ENCODE measurements around the gene PIH1D1.
"Not testable (repeated sequence)": the region's sequence is repeated elsewhere in the genome, so short reads cannot be mapped to it uniquely, and the experiment has no call there.

PIH1D1 gene

DNA sequence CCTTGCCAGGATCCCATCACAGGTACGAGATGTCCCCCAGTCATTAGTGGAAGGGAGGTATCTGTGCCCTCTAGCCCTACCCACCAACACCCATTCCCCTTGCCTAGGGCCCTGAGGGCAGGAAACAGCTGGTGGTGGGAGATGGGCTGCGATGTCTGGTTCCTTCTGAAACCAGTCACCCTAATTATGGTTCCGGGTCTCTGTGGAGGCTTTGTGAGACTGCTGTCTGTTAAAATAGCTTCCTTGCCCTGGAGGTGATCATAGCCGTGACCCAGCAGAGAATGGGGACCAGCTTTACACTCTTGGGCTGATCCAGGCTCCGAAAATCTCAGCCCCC lies 6.9 kb upstream of the PIH1D1 start:
- FAIRE-seq, result peak; percentile 55
- TF ChIP-seq PAX5 (IDR thresholded peaks at IDR 0.05; ENCODE audit: insufficient read depth, low read length, severe bottlenecking) (no peak), TAF1 (IDR thresholded peaks at IDR 0.05; ENCODE audit: low read depth, low read length) (no peak), POLR2A (IDR thresholded peaks at IDR 0.05; ENCODE audit: low read depth, low read length) (no peak), POU2F2 (IDR thresholded peaks at IDR 0.05; ENCODE audit: low read depth, low read length) (no peak), SPI1 (IDR thresholded peaks at IDR 0.05; ENCODE audit: low read depth, low read length) (no peak), POLR2AphosphoS5 (IDR thresholded peaks at IDR 0.05; ENCODE audit: low read depth, low read length) (no peak)
- no peak for DNase-seq (ENCODE audit: insufficient read length, low spot score)

DNA sequence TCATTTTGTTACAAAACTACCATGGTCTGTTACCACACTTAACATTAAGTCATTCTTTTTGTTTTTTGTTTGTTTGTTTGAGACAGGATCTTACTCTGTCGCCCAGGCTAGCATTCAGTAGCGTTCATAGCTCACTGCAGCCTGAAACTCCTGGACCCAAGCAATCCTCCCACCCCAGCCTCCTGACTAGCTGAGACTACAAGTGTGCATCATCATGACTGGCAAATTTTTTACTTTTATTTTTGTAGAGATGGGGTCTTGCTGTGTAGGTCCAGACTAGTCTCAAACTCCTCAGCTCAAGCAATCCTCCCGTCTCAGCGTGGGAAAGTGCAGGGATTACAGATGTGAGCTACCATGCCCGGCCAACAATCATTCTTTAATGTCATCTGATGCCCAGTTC lies 4.7 kb upstream of the PIH1D1 start:
- FAIRE-seq (no peak), DNase-seq (ENCODE audit: insufficient read length, low spot score) (no peak)
- TF ChIP-seq PAX5 (IDR thresholded peaks at IDR 0.05; ENCODE audit: insufficient read depth, low read length, severe bottlenecking) (no peak), POLR2AphosphoS5 (IDR thresholded peaks at IDR 0.05; ENCODE audit: low read depth, low read length) (no peak), POLR2A (IDR thresholded peaks at IDR 0.05; ENCODE audit: low read depth, low read length) (no peak), SPI1 (IDR thresholded peaks at IDR 0.05; ENCODE audit: low read depth, low read length) (no peak), TAF1 (IDR thresholded peaks at IDR 0.05; ENCODE audit: low read depth, low read length) (no peak), POU2F2 (IDR thresholded peaks at IDR 0.05; ENCODE audit: low read depth, low read length) (no peak)

DNA sequence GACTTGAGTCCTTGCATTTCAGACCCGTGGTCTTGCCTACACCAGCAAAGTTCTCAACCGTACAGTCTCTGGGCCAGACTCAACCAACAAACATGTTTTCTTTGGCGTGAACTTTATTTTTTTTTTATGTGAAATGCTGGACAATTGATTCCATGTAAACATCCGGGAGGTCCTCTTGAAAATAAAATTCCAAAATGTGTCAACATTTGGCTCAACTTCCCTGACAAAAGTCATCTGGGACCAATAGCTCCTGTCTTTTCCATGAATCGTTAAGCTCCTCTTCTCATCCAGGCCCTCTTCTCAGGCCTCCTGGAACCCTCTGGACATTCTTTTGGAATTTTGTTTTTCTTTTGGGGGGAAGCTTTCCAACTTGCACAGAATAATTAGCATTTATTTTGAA lies 4.2 kb upstream of the PIH1D1 start:
- TF ChIP-seq POU2F2 (IDR thresholded peaks at IDR 0.05; ENCODE audit: low read depth, low read length), result no peak
- TF ChIP-seq POLR2AphosphoS5 (IDR thresholded peaks at IDR 0.05; ENCODE audit: low read depth, low read length), result no peak
- DNase-seq (ENCODE audit: insufficient read length, low spot score) (no peak), FAIRE-seq (no peak)

DNA sequence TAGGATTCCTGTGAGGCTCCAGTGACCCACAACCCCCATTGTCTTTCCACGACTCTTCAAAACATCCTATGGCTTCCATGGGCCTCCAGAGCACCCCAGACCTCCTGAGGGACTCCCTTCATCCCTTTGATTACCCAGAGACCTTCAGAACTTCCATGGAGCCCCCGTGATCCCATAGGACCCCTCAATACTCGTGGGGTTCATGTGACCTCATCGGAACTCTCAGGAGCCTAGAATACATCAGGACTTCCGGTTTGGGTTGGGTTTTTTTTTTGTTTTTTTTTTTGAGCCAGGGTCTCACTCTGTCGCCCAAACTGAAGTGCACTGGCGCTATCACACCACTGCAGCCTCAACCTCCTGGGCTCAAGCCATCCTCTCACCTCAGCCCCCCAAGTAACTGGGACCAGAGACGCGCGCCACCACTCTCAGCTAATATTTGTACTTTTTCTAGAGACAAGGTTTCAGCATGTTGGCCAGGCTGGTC lies 2.2 kb upstream of the PIH1D1 start:
- no peak for FAIRE-seq
- TF ChIP-seq POLR2A (IDR thresholded peaks at IDR 0.05; ENCODE audit: low read depth, low read length) (no peak), POU2F2 (IDR thresholded peaks at IDR 0.05; ENCODE audit: low read depth, low read length) (no peak), TAF1 (IDR thresholded peaks at IDR 0.05; ENCODE audit: low read depth, low read length) (no peak), SPI1 (IDR thresholded peaks at IDR 0.05; ENCODE audit: low read depth, low read length) (no peak), PAX5 (IDR thresholded peaks at IDR 0.05; ENCODE audit: insufficient read depth, low read length, severe bottlenecking) (no peak)
- no peak for DNase-seq (ENCODE audit: insufficient read length, low spot score)

DNA sequence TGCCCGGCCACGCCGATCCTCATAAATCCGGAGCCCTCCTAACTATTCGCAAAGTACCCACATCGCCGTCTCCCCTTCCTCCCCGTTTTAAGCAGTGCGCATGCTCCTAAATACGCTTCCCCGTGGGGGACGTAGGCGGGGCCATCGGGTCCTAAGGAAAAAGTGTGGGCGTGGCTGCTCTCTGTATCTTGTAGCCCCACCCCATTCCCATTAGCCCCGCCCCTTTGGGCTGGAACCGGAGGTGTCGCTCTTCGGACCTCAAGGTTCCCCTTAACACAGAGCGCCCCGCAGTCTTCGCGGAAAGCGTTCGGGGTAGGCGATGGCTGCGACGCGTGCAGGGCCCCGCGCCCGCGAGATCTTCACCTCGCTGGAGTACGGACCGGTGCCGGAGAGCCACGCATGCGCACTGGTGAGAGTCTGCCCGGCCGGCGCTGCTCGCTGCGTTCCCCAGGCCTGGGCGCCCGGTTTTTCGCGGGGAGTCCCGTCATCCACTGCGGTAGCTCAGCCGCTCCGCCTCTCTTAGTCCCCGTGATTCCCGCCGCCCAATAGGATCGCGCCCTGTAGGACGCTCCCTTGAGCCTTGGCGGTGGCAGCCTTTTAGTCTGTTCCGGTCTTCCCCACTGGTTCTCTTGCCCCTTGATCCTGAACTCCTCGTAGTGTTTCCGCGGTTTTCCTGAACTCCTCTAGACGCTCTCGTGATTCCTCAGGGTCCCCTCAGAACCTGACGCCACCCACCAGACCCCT lies 1.6 kb upstream of the PIH1D1 start, which contains the start of gene ALDH16A1:
Gene ALDH16A1, plus strand, starts transcription at position 213 of the 744 bp plus-strand sequence. Its CDS starts 107 bp downstream, at position 320.
- FAIRE-seq (peak; percentile 94), DNase-seq (ENCODE audit: insufficient read length, low spot score) (peak; percentile 91)
- TF ChIP-seq PAX5 (IDR thresholded peaks at IDR 0.05; ENCODE audit: insufficient read depth, low read length, severe bottlenecking) (no peak), TAF1 (IDR thresholded peaks at IDR 0.05; ENCODE audit: low read depth, low read length) (peak; percentile 93), POLR2A (IDR thresholded peaks at IDR 0.05; ENCODE audit: low read depth, low read length) (peak; percentile 96), POLR2AphosphoS5 (IDR thresholded peaks at IDR 0.05; ENCODE audit: low read depth, low read length) (peak; percentile 96), POU2F2 (IDR thresholded peaks at IDR 0.05; ENCODE audit: low read depth, low read length) (peak; percentile 84; the same call in 1 of the 2 replicates), SPI1 (IDR thresholded peaks at IDR 0.05; ENCODE audit: low read depth, low read length) (no peak)

DNA sequence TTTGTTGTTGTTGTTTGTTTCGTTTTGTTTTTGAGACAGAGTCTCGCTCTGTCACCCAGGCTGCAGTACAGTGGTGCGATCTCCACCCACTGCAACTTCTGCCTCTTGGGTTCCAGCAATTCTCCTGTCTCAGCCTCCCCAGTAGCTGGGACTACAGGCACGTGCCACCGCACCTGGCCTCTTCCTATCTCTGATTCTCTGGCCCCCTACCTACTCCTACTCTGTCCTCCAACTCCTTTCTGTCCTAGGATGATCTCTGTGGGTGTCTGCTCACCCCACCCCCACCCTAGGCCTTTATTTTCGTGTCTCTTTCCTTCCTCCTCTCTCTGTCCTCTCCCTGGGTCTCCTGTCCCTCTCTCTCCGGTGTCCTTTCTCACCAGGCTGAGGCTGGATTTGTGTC lies 1.2 kb downstream of the PIH1D1 start:
- FAIRE-seq (no peak), DNase-seq (ENCODE audit: insufficient read length, low spot score) (no peak)
- no peak for TF ChIP-seq PAX5 (IDR thresholded peaks at IDR 0.05; ENCODE audit: insufficient read depth, low read length, severe bottlenecking)
- no peak for TF ChIP-seq POLR2AphosphoS5 (IDR thresholded peaks at IDR 0.05; ENCODE audit: low read depth, low read length)
- no peak for TF ChIP-seq TAF1 (IDR thresholded peaks at IDR 0.05; ENCODE audit: low read depth, low read length)
- no peak for TF ChIP-seq POU2F2 (IDR thresholded peaks at IDR 0.05; ENCODE audit: low read depth, low read length)
- TF ChIP-seq SPI1 (IDR thresholded peaks at IDR 0.05; ENCODE audit: low read depth, low read length), result no peak
- TF ChIP-seq POLR2A (IDR thresholded peaks at IDR 0.05; ENCODE audit: low read depth, low read length), result no peak

DNA sequence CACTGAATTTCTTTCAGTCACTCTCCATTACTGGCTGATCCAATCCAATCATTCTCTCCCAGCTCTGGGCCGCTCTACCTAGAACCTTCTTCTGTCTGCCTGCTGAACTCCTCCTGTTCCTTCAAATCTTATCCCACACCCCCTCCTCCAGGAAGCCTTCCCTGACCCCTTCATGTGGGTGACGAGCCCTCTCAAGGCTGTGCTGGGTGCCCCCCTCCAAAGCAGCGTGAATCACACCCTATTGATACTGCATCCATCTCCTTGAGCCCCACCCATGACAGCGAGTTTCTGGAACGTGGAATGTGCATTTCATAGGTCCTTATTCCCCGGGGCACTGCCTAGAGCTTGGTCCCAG lies 3.2 kb downstream of the PIH1D1 start:
- no peak for DNase-seq (ENCODE audit: insufficient read length, low spot score)
- TF ChIP-seq TAF1 (IDR thresholded peaks at IDR 0.05; ENCODE audit: low read depth, low read length) (no peak), POLR2A (IDR thresholded peaks at IDR 0.05; ENCODE audit: low read depth, low read length) (no peak), POU2F2 (IDR thresholded peaks at IDR 0.05; ENCODE audit: low read depth, low read length) (no peak), POLR2AphosphoS5 (IDR thresholded peaks at IDR 0.05; ENCODE audit: low read depth, low read length) (no peak)
- FAIRE-seq, result no peak

DNA sequence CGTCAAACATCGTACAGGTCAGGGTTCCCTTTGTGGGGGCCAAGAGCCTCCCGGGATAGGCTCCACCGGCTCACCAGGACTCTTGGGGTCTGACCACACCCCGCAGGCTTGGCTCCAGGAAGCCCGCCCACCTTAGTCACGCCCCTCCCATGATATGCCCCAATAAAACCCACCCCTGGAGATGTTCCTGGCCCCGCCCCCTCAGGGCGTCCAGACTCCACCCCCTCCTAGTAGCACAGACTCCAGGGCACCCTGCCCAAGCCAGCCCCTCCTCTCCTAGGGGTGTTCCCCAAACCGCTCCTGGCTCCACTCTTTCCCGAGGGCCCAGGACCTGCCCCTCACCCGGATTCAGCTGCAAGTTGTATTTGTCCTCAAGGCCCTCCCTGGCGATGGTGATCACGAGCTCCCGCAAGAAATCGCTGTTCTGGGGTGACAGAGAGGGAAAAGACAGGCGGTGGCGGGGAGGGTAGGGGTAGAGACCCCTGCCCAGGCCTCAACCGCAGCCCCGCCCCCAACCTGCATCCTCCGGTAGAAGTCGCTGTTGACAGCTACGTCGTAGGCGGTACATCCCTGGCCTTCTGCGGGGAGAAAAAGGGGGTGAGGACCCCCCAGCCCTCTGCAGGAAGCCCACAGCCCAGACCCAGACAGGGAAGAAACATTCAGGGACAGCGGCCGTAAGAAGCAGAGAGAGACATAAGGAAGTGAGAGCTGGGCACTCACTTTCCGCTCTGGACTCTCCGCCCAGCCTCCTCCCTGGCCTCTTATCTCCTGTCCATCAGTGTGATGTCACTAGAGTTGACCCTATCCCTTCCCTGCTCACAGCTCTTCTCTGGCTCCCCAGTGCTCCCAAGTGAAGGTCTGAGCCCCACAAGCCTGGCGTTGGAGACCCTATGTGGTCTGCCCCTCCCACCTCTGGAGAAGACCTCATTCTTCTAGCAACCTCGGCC lies 3.9 kb downstream of the PIH1D1 start:
- TF ChIP-seq POLR2AphosphoS5 (IDR thresholded peaks at IDR 0.05; ENCODE audit: low read depth, low read length), result no peak
- no peak for TF ChIP-seq TAF1 (IDR thresholded peaks at IDR 0.05; ENCODE audit: low read depth, low read length)
- no peak for TF ChIP-seq PAX5 (IDR thresholded peaks at IDR 0.05; ENCODE audit: insufficient read depth, low read length, severe bottlenecking)
- no peak for TF ChIP-seq POU2F2 (IDR thresholded peaks at IDR 0.05; ENCODE audit: low read depth, low read length)
- TF ChIP-seq POLR2A (IDR thresholded peaks at IDR 0.05; ENCODE audit: low read depth, low read length), result no peak
- TF ChIP-seq SPI1 (IDR thresholded peaks at IDR 0.05; ENCODE audit: low read depth, low read length), result no peak
- DNase-seq (ENCODE audit: insufficient read length, low spot score) (no peak), FAIRE-seq (no peak)

DNA sequence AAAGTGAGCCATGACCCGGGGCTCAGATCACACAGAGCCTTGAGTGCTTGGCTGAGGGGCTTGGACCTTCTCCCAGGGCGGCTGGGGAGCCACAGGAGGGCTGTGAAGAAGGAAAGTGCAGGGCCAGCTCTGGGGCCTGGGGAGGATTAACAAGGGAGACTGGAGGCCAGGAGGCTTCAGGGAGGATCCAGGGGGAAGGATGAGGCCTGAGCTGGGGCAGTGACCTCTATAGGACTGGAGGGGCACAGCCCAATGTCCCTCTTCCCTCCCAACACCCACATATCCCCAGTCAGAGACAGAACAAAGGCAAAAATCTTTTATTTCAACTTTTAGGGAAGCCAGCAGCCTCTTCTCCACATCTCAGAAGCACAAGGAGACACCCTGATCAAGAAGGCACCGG lies 5.6 kb downstream of the PIH1D1 start:
- TF ChIP-seq POLR2AphosphoS5 (IDR thresholded peaks at IDR 0.05; ENCODE audit: low read depth, low read length) (no peak), POLR2A (IDR thresholded peaks at IDR 0.05; ENCODE audit: low read depth, low read length) (no peak), TAF1 (IDR thresholded peaks at IDR 0.05; ENCODE audit: low read depth, low read length) (no peak), SPI1 (IDR thresholded peaks at IDR 0.05; ENCODE audit: low read depth, low read length) (no peak), POU2F2 (IDR thresholded peaks at IDR 0.05; ENCODE audit: low read depth, low read length) (no peak), PAX5 (IDR thresholded peaks at IDR 0.05; ENCODE audit: insufficient read depth, low read length, severe bottlenecking) (no peak)
- no peak for FAIRE-seq
- DNase-seq (ENCODE audit: insufficient read length, low spot score), result no peak

DNA sequence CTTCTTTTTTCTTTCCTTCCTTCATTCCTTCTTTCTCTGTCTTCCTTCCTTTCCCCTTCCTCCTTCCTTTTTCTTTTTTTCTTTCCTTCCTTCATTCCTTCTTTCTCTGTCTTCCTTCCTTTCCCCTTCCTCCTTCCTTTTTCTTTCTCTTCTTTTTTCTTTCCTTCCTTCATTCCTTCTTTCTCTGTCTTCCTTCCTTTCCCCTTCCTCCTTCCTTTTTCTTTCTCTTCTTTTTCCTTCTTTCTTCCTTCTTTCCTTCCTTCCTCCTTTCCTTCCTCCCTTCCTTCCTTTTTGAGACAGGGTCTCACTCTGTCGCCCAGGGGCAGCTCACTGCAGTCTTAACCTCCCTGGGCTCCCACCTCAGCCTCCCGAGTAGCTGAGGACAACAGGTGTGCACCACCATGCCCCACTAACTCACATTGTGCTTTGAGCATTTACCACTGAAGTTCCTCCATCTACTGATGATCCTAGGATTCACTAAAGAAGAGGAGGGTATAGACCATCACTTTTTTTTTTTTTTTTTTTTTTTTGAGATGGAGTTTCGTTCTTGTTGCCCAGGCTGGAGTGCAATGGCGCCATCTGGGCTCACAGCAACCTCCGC lies 7.4 kb downstream of the PIH1D1 start:
- not testable (repeated sequence) for DNase-seq (ENCODE audit: insufficient read length, low spot score); FAIRE-seq
